AG04450 (cell line): ENCODE results near the gene C1orf35. TPM values are rescaled to one million over a fixed set of nuclear protein-coding genes. Genes with fewer than 3 reads are reported as not detected.

Experiments used
- CTCF ChIA-PET: fragments of 300-600, 350-600 bp; formaldehyde crosslinking; extraction: SDS; loops from one replicate; lab custom pipeline; 2022; ENCODE audit warnings: antibody characterized with exemption, inconsistent platforms; lab: Charles Lee
- POLR2A ChIA-PET: fragments of 350-600 bp; formaldehyde crosslinking; extraction: SDS; loops from one replicate; lab custom pipeline; 2021; ENCODE audit warnings: antibody characterized with exemption, inconsistent platforms; lab: Yijun Ruan, JAX
- DNase-seq: peaks from one replicate; pipeline ENCODE4 v3.0.0-alpha.2; 2011; ENCODE audit warnings: low read depth, low spot score
- H3K27ac ChIP-seq: one replicate; pipeline ENCODE4 v1.5.1; 2012; ENCODE audit warnings: low read depth, low read length, control low read depth
- H3K27me3 ChIP-seq: one replicate; pipeline ENCODE4 v1.6.0; 2012; ENCODE audit warnings: low read length; ENCODE audit not compliant: control insufficient read depth, insufficient read depth
- H3K4me3 ChIP-seq: 2 replicates; pipeline ENCODE4 v1.5.1; 2011; ENCODE audit warnings: mild to moderate bottlenecking, low read depth, low read length, control low read depth
- H3K9me3 ChIP-seq: 2 replicates; pipeline ENCODE4 v1.5.1; 2012; ENCODE audit warnings: low read length; ENCODE audit not compliant: control insufficient read depth, insufficient read depth
- CTCF ChIP-seq: IDR thresholded peaks from 2 replicates; pipeline ENCODE4 v1.5.1; 2011; ENCODE audit warnings: low read depth, low read length, control low read depth, inconsistent platforms
- polyA plus RNA-seq: library from polyadenylated mRNA; depleted of rRNA; stranded (reverse); fragments of >200 nt; gene quantifications from 2 replicates; pipeline ENCODE4 v1.2.3, GENCODE V29; 2011

C1orf35 gene
- polyA plus RNA-seq, 1 experiment: 3.6 TPM

DNA sequence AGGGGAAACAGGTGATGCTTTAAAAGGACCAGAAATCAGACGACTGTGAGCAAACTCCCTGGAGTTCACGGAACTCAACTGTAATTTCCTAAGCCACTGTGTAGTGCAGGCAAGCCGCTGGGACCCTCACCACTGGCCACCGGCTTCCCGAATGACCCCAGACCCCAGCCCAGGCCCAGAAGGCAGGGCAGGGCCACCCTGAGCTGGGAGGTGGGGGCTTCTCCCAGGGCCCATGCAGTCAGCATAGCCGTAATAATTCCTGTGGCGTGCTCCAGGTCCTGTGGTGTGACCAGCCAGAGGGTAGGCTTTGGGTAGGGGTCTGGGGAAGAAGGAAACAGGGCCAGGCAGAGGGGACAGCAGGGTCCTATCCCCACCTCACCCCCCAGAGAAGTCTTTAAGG, 24.1 kb downstream of the C1orf35 start:
- no peak overlapping the region for H3K27ac ChIP-seq
- H3K27me3 ChIP-seq: no peaks in the 10 kb centered on the region
- no peak overlapping the region for H3K4me3 ChIP-seq
- POLR2A ChIA-PET: interaction anchor here (1.1 kb wide), 1 partner anchor 320 kb away, joined by 3 read pairs; no protein-coding TSS in a partner anchor
- CTCF ChIA-PET: no interaction called here
- DNase-seq: no peak
- peaks cover 8% of the 10 kb centered on the region; the same call in 1 of the 2 replicates for H3K9me3 ChIP-seq
- no peak for TF ChIP-seq CTCF

GRCh38 chr1:228077565-228078330, 25.4 kb downstream of the C1orf35 start:
- TF ChIP-seq CTCF: no peak
- CTCF ChIA-PET: no interaction called here
- Histone ChIP-seq H3K9me3 (no peaks in the 10 kb centered on the region; the same call in 1 of the 2 replicates), H3K4me3 (no peak overlapping the region), H3K27ac (no peak overlapping the region), H3K27me3 (no peaks in the 10 kb centered on the region)
- POLR2A ChIA-PET: no interaction called here
- DNase-seq: no peak

- POLR2A ChIA-PET: no interaction called here
- Histone ChIP-seq H3K27me3 (peaks cover under 1% of the 10 kb centered on the region), H3K27ac (no peak overlapping the region), H3K4me3 (no peak overlapping the region), H3K9me3 (no peaks in the 10 kb centered on the region; the same call in 1 of the 2 replicates)
- DNase-seq: no peak
- CTCF ChIA-PET: no interaction called here
- no peak for TF ChIP-seq CTCF
Measured at GRCh38 chr1:228076796-228077430, 26.2 kb downstream of the C1orf35 start.

GRCh38 chr1:228075801-228076271, 27.3 kb downstream of the C1orf35 start:
- Histone ChIP-seq H3K4me3 (no peak overlapping the region), H3K9me3 (no peaks in the 10 kb centered on the region; the same call in 1 of the 2 replicates), H3K27ac (no peak overlapping the region), H3K27me3 (peaks cover 9% of the 10 kb centered on the region)
- TF ChIP-seq CTCF: no peak
- CTCF ChIA-PET: no interaction called here
- no peak for DNase-seq
- POLR2A ChIA-PET: no interaction called here
